A204.1 (cell line): Measurements from ENCODE around the gene DDX39B.
"Not testable (repeated sequence)": the region's sequence is repeated elsewhere in the genome, so short reads cannot be mapped to it uniquely, and the experiment has no call there.

Source experiments
- FAIRE-seq: peaks from 2 replicates; lab custom pipeline; 2012; peaks lifted over from hg19 to GRCh38; lab: Jason Lieb, UNC

DDX39B gene

DNA sequence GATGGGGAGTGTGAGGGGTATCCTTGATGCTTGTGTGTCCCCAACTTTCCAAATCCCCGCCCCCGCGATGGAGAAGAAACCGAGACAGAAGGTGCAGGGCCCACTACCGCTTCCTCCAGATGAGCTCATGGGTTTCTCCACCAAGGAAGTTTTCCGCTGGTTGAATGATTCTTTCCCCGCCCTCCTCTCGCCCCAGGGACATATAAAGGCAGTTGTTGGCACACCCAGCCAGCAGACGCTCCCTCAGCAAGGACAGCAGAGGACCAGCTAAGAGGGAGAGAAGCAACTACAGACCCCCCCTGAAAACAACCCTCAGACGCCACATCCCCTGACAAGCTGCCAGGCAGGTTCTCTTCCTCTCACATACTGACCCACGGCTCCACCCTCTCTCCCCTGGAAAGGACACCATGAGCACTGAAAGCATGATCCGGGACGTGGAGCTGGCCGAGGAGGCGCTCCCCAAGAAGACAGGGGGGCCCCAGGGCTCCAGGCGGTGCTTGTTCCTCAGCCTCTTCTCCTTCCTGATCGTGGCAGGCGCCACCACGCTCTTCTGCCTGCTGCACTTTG, 33.6 kb upstream of the DDX39B start, which contains the start of gene TNF:
TNF (plus strand) TSS at position 231 of the 567 bp plus-strand sequence; CDS start at position 408, 177 bp downstream.
- FAIRE-seq = no peak

DNA sequence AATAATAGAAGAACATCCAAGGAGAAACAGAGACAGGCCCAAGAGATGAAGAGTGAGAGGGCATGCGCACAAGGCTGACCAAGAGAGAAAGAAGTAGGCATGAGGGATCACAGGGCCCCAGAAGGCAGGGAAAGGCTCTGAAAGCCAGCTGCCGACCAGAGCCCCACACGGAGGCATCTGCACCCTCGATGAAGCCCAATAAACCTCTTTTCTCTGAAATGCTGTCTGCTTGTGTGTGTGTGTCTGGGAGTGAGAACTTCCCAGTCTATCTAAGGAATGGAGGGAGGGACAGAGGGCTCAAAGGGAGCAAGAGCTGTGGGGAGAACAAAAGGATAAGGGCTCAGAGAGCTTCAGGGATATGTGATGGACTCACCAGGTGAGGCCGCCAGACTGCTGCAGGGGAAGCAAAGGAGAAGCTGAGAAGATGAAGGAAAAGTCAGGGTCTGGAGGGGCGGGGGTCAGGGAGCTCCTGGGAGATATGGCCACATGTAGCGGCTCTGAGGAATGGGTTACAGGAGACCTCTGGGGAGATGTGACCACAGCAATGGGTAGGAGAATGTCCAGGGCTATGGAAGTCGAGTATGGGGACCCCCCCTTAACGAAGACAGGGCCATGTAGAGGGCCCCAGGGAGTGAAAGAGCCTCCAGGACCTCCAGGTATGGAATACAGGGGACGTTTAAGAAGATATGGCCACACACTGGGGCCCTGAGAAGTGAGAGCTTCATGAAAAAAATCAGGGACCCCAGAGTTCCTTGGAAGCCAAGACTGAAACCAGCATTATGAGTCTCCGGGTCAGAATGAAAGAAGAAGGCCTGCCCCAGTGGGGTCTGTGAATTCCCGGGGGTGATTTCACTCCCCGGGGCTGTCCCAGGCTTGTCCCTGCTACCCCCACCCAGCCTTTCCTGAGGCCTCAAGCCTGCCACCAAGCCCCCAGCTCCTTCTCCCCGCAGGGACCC, 32.6 kb upstream of the DDX39B start:
- FAIRE-seq = no peak

- no peak for FAIRE-seq
Observed at GRCh38 chr6:31573239-31574105, 31.7 kb upstream of the DDX39B start.

GRCh38 chr6:31572041-31572911, 30.5 kb upstream of the DDX39B start, which contains the start of gene LTA:
Gene LTA, plus strand, starts transcription at chr6:31572289. Its CDS starts 454 bp downstream, at chr6:31572743.
- FAIRE-seq = no peak

DNA sequence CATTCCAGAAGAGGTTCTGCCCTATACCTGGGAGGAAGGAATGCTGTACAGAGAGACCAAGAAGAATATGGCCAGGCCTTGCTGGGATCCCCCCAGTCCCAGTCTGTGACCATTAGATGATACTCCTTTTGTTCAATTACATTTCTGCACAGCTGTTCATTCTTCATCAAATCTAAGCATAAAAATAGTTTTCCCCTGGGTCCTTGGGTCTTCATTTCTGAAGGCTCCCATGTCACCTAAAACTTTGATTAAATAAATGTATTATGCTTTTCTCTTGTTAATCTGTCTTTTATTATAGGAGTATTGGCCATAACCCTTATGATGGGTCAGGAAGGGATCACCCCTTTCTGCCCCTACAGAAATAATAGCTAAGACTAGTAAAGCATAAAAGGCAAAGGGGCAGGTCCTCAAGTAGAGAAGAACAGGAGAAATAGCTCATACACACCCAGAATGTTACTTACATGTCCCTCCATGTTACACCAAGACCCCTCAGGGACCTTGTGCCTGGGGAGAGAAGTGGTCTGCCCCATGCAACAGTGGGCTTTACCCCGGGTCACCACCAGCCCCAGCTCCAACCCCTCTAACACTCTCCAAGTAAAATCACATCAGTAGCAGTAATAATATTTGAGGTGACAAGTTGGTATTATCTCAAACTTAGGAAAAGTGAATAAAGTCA, 28.2 kb upstream of the DDX39B start:
- FAIRE-seq = no peak

GRCh38 chr6:31568537-31568961, 26.7 kb upstream of the DDX39B start:
- FAIRE-seq = no peak

DNA sequence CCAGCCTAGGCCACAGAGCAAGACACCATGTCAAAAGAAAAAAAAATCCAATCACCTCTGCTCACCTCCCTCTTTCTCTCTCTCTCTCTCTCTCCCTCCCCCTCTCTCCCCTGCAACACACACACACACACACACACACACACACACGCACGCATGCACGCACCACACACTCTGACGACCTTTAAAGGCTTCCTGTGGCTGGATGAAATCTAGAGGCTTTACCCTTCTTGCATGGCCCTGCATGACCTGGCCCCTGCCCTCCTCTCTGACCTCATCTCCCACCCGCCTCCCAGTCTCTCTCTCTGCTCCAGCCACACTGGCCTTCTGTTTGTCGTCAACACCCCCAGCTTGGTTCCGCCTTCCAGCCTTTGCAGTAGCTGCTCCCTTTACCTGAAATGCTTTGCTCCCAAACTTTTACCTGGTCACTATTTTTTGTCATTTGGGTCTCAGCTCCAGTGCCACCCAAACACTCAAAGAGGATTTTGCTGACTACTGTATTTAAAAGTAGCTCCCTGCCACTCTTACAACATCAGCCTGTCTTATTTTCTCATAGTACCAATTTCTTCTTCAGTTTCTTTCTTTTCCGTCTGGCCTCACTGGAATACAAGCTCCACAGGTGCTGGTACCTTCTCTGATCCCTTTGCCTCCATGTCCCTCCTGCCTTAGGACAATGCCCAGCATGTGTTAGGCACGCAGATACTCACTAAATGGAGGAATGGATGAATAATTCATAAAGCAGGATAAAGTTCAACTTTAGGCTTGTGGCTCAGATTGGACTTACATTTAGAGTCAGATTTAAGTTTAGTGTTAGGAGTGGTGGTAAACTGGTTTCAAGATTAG, 25.9 kb upstream of the DDX39B start:
- no peak for FAIRE-seq

DNA sequence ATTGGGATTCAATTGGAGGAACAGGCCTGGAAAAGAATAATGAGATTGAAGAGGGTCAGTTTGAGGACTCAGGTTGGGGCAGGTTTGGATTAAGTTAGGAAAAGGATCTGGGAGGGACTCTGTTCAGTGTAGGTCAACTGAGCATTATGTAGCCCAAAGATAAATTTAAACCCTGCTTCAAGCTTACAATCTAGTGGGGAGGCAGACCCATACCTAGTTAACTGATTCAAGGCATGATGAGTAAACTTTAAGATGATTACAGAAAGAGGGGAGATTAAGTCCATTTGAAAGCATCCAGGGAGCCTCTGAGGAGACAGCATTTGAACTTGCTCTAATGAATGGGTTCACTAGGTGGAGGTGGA, 18.9 kb upstream of the DDX39B start:
- no peak for FAIRE-seq

DNA sequence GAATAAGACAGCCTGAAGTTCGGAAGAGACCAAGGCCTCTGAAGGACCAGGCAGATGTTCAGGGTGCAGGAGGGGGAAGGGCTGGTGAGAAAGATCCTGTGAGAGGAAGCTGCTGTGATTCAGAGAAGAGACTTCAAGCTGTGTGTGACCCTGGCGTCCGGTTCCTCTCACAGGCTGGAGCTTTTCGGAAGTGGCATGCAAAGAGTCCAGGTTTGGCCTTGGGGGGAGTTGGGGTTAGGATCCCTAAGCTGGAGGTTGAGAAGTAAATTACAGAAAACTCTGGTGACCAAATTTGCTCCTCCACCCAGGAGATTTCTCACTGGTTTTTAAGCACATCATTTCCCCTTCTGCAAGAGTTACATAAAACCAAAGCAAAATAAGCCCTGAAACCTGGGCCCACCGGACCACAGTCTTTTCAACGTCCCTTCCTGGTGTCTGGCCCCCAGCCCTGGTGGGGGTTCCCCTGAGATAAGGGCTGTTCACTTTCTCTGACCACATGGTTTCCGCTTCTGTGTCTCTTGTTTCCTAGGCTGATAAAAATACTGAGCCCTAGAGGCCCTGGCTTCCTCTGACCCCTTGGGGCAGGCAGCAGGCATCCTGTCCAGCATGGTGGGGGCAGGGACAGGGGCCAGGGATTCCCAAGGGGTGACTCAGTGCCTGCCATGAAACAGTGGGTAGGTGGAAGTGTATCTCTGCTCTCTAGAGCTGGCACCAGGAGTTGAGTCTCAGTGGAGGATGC, 18.3 kb upstream of the DDX39B start:
- FAIRE-seq = no peak

- FAIRE-seq = no peak
Observed at GRCh38 chr6:31559606-31559957, 17.8 kb upstream of the DDX39B start.

DNA sequence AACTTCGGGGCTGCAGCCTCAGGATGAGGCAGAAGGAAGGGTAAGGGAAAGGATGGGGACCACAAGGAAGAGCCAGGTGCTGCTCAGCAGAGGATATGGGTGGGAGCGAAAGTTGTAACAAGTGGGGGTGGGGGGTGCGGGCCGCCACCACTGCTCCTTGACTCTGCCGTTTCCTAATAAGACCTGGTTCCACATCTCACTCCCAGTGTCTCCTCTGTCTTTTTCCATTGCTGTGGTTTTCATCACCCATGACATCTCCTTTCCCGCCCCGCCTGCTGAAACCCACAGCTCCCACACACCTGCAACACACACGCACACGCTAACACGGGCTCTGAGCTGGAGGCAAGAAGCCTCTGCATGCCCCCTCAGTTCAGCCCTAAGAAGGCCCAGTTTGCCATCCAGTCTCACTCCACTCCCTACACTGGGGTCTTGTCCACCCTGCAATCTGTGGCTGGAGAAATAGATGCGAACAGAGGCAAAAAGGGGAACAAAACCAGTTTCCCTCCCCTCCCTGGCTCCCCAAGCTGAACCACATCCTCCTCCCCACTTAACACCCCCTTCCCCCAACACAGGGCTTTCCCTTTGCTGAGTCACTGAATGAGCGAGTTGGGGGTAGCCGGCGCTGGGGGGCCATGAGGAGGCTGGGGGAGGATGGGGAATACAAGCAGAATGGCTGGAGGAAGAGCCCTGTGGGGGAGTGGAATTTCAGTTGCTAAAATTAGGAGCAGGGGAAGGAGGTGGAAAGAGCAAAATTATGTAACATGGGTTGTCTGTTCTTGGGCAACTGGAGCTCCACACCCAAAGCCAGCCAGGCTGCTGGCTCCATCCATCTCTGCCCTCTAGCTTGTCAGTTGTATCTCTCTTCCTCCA, 17.1 kb upstream of the DDX39B start:
- no peak for FAIRE-seq

- no peak for FAIRE-seq
Observed at GRCh38 chr6:31558318-31558625, 16.5 kb upstream of the DDX39B start.

- FAIRE-seq = no peak
Observed at GRCh38 chr6:31557443-31558317, 15.9 kb upstream of the DDX39B start.

- FAIRE-seq = no peak
Observed at GRCh38 chr6:31556307-31556706, 14.5 kb upstream of the DDX39B start.

DNA sequence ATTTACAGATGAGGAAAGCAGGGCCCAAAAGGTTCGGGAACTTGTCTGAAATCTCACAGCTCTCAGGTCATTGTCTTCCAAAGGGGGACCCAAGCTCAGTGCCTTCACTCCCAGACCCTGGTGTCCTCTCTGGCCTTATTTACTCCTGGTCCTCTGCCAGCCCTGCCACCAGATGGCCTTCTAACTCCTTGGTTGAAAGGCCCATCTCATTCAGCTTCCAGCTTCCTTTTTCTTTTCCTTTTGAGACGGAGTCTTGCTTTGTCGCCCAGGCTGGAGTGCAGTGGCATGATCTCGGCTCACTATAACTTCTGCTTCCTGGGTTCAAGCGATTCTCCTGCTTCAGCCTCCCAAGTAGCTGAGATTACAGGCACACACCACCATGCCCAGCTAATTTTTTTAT, 9.6 kb upstream of the DDX39B start:
- not testable (repeated sequence) for FAIRE-seq

DNA sequence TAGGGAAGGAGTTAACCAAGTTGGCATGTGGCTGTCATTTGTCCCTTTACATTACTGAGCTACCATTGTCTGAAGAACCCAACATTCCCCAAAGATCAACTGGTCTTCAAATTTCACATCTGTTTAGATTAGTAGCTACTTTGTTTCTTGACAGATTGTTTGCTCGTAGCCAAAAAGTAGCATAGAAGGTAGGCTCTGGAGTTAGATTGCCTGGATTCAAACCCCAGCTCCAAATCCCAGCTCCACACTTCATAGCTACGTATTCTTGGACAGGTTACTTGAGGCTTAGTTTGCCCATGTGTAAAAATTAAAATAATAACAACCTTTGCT, 6.7 kb upstream of the DDX39B start:
- no peak for FAIRE-seq

DNA sequence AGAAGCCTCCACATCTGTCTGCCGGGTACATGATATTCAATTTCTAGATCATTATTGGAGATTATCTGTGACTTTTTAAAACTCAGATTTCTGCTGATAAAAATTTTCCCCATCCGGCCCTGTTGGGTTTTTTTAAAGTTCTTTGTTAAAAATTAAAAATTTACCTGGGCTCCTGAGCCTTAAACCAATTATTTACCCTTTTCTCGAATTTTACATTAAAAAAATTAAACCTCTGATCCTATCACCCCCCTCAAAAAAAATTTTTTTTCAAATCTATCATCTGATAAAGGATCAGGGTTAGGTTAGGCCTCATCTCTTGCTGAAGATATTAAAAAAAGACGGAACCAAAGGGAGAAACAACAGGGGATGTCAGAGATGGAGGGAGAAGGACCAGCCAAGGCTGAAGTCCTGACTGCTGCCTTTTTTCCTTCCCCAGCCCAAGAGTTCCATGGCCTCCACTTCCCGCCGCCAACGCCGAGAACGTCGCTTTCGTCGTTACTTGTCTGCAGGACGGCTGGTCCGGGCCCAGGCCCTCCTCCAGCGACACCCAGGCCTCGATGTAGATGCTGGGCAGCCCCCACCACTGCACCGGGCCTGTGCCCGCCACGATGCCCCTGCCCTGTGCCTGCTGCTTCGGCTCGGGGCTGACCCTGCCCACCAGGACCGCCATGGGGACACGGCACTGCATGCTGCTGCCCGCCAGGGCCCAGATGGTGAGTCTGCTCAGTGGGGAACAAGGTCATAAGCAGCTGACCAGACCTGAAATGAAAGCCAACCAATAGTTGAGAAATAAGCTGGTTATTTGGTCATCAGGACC, 6.1 kb upstream of the DDX39B start:
- no peak for FAIRE-seq
